GM12873 (cell line): Measurements from ENCODE around the gene TFAP2A.

ENCODE experiments used
- TF ChIP-seq, protein P1 (sequence below): IDR thresholded peaks from 2 replicates; pipeline ENCODE4 v1.5.1; 2012; ENCODE audit warnings: low read depth, mild to moderate bottlenecking, moderate library complexity, low read length, control low read depth; ENCODE audit not compliant: insufficient read depth; ENCODE audit errors: missing control alignments

TFAP2A gene

GRCh38 chr6:10414756-10415616 lies at the start of gene TFAP2A:
TFAP2A (minus strand) TSS chr6:10415074; CDS start chr6:10414991, 83 bp downstream.
- TF ChIP-seq, protein P1, sequence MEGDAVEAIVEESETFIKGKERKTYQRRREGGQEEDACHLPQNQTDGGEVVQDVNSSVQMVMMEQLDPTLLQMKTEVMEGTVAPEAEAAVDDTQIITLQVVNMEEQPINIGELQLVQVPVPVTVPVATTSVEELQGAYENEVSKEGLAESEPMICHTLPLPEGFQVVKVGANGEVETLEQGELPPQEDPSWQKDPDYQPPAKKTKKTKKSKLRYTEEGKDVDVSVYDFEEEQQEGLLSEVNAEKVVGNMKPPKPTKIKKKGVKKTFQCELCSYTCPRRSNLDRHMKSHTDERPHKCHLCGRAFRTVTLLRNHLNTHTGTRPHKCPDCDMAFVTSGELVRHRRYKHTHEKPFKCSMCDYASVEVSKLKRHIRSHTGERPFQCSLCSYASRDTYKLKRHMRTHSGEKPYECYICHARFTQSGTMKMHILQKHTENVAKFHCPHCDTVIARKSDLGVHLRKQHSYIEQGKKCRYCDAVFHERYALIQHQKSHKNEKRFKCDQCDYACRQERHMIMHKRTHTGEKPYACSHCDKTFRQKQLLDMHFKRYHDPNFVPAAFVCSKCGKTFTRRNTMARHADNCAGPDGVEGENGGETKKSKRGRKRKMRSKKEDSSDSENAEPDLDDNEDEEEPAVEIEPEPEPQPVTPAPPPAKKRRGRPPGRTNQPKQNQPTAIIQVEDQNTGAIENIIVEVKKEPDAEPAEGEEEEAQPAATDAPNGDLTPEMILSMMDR, result no peak

DNA sequence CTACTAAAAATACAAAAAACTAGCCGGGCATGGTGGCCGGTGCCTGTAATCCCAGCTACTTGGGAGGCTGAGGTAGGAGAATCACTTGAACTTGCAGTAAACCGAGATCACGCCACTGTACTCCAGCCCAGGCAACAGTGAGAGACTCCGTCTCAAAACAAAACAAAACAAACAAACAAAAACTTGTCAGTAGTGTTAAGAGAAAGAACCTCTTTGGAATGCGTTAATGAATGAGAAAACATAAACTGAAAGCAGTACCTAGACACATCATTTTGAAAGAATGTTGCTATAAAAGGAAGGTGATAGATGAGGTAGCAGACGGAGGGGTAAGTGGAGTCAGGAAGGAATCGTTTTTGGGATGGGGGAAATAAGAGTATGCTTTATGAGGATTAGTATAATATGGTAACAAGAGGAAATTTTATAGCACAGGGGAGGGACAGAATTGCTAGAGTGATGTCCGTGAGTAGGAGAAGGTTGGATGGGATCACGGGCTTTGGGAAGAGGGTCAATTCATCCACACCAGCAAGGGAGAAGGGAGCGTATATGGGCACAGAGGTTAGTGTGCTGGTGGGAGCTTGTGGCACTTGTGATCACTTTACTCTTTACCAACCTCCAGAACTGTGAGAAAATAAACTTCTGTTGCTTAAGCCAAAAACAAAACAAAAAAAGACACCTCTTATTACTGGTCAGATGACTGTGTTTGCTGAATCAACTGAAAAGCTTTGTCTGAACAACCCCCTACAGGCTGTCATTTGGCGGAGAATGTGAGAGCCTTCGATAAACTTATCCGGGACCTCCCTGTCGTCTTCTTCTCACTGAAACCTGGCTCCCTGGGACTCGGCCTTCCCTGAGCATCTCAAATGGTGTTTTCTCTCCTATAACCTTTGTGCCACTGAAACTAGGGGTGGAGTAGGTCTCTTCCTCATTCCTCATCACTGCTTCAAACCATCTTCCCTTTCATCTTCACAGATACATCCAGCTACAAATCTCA lies 48.9 kb upstream of the TFAP2A start:
- TF ChIP-seq, protein P1, result no peak

DNA sequence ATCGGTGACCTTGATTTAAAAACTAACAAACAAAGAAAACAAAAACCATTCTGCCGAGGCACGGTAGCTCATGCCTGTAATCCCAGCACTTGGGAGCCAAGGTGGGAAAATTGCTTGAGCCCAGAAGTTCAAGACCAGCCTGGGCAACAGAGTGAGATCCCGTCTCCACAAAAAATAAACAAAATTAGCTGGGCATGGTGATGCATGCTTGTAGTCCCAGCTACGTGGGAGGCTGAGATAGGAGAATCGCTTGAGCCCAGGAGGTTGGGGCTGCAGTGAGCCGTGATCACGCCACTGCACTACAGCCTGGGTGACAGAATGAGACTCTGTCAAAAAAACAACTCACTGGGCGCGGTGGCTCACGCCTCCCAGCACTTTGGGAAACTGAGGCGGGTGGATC lies 48.2 kb upstream of the TFAP2A start:
- TF ChIP-seq, protein P1, result no peak

DNA sequence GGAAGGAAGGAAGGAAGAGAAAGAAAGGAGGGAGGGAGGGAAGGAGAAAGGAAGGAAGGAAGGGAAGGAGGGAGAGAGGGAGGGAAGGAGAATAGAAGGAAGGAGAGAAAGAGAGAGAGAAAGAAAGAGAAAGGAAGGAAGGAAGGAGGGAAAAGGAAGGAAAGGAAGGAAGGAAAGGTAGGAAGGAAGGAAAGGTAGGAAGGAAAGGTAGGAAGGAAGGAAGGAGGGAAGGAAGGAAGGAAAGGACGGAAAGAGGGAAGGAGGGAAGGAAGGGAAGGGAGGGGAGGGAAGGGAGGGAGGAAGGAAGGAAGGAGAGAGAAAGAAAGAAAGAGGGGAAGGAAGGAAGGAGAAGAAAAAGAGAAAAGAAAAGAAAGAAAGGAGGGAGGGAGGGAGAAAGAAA lies 47.0 kb upstream of the TFAP2A start:
- TF ChIP-seq, protein P1, result no peak

GRCh38 chr6:10460096-10460495 lies 45.2 kb upstream of the TFAP2A start:
- TF ChIP-seq, protein P1, result no peak

DNA sequence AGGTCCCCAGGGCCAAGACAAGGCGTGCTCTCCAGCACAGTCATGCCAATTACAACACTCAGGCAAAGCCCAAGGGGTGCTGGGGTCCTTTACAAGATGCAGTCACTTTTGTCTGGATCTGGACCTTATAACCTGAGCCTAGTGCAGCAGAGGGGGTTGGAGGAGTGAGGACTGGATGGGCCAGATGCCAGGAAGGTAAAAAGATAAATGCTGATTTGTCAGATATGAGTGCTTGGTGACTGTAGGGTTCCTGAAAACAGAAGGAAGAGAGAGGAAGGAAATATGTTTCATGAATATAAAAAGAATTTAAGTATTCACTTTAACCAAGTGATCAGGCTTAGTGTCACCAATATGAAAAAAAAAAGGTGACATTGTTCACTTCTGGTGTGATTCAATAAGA lies 43.4 kb upstream of the TFAP2A start:
- TF ChIP-seq, protein P1, result no peak

DNA sequence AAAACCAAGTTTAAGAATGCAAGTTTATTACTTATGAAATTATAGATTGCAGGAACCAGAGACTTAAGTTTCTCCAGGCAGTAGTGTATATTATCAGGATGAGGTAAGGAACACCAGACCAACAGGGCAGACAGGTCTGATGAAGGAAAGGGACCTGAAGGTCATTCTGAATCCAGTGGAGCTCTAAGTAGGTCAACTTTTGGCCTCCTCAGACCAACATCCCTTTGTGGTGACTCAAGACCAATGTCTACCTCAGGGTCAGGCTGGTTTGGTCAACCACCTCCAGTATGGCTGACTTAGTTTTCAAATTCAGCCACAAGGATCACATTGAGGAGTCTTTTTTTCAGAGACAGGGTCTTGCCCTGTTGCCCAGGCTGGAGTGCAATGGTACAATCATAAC lies 38.7 kb upstream of the TFAP2A start:
- TF ChIP-seq, protein P1, result no peak
